HG02885 (cell line): ENCODE results near the gene KCND2.
A peak's percentile ranks its signal among the peaks of the same experiment; 100 is the strongest.

Experiments
- ATAC-seq: cut with Tn5 transposase; IDR thresholded peaks from one replicate; pipeline ENCODE4 v1.9.1; 2021; ENCODE audit warnings: mild to moderate bottlenecking; ENCODE audit not compliant: unreplicated experiment, poor library complexity

KCND2 gene

DNA sequence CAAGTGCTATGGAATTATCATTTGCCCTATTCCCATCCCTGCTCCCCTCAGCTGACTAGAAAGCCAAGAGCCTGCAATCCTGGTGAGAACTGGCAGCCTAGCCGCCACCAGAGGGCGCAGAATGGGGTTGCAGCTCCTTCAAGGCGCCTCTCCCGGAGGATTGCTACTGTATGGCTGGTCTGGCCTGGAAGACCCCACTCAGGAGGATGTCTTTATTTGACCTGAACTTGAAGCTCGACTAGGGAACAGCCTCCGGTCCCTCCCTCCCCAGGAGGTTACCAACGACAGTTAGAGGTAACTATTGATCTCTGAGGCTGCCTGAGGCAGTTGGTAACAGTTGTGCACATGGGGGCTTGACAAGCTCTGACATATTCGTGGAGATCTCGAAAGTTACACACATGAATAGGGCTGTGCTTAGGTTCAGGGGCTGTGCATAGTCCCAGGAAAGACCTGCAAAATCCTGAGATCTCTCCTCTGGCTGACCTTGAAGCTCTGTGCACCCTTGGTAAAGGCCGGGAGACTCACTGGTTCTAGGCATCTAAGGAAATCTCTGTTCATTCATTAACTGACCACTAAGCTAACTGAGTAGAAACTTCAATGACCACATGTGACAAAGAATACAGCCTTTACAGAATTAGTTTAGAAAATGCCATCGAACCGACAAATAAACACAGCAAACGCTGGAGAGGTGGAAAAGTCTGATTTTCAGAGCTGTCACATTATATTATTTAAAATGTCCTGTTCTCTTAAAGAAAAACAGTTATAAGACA, 519.3 kb downstream of the KCND2 start:
- ATAC-seq, result peak; percentile 96

DNA sequence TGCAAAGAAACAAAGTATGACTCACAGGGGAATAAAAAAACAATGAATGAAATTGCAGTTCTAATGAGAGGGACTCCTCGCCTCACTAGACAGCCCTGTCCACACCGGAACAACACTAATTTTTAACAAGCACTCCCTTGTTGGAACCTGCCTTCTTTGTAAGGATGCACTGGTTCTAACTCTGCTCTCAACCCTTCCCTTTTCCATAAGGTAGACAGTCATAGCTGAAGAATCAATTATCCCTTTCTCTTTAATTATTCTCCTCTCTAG, 519.8 kb downstream of the KCND2 start:
- ATAC-seq, result no peak

DNA sequence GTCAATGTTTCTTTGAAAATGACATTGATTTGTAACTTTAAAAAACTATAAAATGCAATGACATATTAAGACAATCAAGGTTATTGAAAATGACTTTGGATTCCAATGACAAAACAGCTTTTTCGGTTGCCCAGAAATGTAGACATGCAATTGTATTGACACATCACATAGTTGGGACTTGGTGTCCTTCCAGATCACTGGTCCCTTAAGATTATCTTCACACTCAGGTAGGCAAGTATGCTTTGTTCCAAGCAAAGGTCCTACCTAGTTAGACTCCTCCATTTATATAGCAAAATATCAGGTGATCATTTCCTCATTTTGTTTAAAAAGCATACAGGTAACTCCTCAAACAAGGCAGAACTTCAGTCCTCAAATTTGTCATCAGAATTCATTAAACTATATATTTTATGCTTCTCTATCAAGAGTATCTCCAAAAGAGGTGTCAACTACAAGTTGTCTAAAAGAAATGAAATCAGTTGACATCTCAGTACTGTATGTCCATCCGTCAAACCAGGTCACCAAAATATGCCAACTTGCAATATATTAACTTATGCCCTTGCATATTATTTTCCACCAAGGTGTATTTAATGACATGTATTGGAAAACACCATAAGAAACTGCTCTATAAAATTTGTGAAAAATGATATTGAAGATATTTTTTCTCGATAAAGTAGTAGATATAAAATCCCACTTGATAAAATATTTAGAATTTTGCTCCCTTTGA, 520.4 kb downstream of the KCND2 start:
- no peak for ATAC-seq

DNA sequence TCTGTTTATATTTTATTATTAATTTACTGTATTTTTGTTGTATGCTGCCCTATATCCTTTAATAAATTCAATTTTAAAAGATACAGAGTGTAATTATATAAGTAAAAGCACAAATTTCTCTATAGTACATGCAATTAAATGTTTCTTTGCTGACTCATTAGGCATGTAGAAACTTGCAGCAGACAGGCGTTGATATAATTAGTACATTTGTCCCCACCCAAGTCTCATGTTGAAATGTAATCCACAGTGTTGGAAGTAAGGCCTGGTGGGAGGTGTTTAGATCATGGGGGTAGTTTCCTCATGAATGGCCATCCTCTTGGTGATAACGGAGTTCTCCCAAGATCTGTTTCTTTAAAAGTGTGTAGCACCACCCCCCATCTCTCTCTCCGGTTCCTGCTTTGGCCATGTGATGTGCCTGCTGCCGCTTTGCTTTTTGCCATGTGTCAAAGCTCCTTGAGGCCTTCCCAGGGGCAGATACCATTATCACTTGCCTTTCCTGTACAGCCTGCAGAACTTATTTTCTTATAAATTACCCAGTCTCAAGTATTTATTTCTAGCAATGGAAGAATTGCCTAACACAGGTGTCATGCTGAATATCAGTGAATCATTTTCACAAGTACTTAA, 521.2 kb downstream of the KCND2 start:
- ATAC-seq, result no peak

DNA sequence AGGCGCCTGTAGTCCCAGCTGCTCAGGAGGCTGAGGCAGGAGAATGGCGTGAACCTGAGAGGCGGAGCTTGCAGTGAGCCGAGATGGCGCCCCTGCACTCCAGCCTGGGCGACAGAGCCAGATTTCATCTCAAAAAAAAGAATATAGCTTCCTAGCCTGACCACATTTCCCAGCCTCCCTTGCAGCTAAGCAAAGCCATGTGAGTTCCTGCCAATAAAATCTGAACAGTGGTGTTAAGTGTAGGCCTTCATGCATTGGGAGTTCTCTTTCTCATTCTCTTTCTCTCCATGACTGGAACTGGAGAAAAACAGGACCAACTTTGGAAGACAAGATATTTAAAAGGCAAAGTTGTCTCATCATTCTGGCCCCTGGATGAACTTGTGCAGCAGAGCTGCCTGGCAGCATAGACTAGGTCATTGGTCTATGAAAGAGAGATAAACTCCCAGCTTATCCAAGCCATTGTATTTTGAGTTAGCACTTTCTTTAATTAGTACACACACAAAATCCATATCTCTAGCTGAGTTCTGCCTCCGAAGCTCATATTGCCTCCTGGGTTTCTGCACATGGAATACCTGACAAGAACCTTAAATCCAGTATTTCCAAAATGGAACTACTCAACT, 524.2 kb downstream of the KCND2 start:
- ATAC-seq, result no peak

DNA sequence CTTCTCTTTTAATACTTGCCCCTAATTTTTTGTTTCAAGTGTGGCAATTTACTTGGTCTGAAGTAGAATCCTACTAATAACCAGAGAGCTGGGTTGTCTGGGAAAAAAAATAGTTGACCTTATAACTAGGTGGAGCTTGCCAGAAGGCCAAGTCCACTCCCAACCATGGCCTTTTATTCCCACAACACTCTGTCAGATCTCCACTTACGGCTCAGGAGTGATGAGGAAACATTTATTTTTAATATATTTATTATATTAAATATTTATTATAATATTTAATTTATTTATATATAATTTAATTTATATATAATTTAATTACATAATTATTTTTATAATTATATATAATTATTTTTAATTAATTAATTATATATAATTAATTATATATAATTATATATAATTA, 526.2 kb downstream of the KCND2 start:
- ATAC-seq, result no peak
